Caco-2 (cell line): ENCODE results near the gene ABCC1. TPM values are rescaled to one million over a fixed set of nuclear protein-coding genes. Genes with fewer than 3 reads are reported as not detected.
"Not testable (repeated sequence)": the region's sequence is repeated elsewhere in the genome, so short reads cannot be mapped to it uniquely, and the experiment has no call there.

Experiments
- BruUV-seq: library from RNA; stranded (reverse); fragments of 400-500 nt; replicated peaks from 2 replicates; lab custom pipeline; 2021; lab: Mats Ljungman, UMichigan
- CTCF ChIA-PET: fragments of 300-600 bp; sonication (Branson Sonifier 250); formaldehyde crosslinking; loops from one replicate; lab custom pipeline; 2022; ENCODE audit warnings: antibody characterized with exemption; lab: Charles Lee
- POLR2A ChIA-PET: fragments of 300-600 bp; sonication (Branson Sonifier 250); formaldehyde crosslinking; loops from one replicate; lab custom pipeline; 2022; ENCODE audit warnings: antibody characterized with exemption; lab: Charles Lee
- DNase-seq, 2 experiments: peaks; one replicate each; pipeline versions ENCODE4 v3.0.0 to v3.0.0-alpha.2; 2020 to 2022
- H3K27me3 ChIP-seq: replicated peaks from 2 replicates; pipeline ENCODE4 v1.6.0; 2011; ENCODE audit warnings: low read length; ENCODE audit not compliant: control insufficient read depth, insufficient read depth
- H3K36me3 ChIP-seq: 2 replicates; pipeline ENCODE4 v1.5.1; 2011; ENCODE audit warnings: low read length; ENCODE audit not compliant: control insufficient read depth, insufficient read depth
- H3K4me1 ChIP-seq: fragments of 250-450 bp; sonication (Bioruptor Pico); 2 replicates; pipeline ENCODE4 v1.5.1; 2020; ENCODE audit warnings: mild to moderate bottlenecking
- H3K4me3 ChIP-seq: 2 replicates; pipeline ENCODE4 v1.5.1; 2011; ENCODE audit warnings: low read depth, mild to moderate bottlenecking, control low read depth, low read length
- H3K9me3 ChIP-seq: fragments of 250-450 bp; sonication (Bioruptor Pico); 2 replicates; pipeline ENCODE4 v1.5.1; 2020; ENCODE audit warnings: mild to moderate bottlenecking, moderate library complexity
- H3K27ac Mint-ChIP-seq: one replicate; pipeline ENCODE4 v1.8.0; 2022; ENCODE audit warnings: mixed read lengths; ENCODE audit not compliant: unreplicated experiment
- H3K27me3 Mint-ChIP-seq: one replicate; pipeline ENCODE4 v1.8.0; 2022; ENCODE audit warnings: mixed read lengths; ENCODE audit not compliant: insufficient read depth, unreplicated experiment
- H3K36me3 Mint-ChIP-seq: one replicate; pipeline ENCODE4 v1.8.0; 2022; ENCODE audit warnings: mild to moderate bottlenecking, mixed read lengths; ENCODE audit not compliant: insufficient read depth, unreplicated experiment
- H3K4me1 Mint-ChIP-seq: one replicate; pipeline ENCODE4 v1.8.0; 2022; ENCODE audit warnings: low read depth, mixed read lengths; ENCODE audit not compliant: unreplicated experiment
- H3K4me3 Mint-ChIP-seq: one replicate; pipeline ENCODE4 v1.8.0; 2022; ENCODE audit warnings: mild to moderate bottlenecking, moderate library complexity, mixed read lengths; ENCODE audit not compliant: unreplicated experiment
- H3K9me3 Mint-ChIP-seq: one replicate; pipeline ENCODE4 v1.8.0; 2022; ENCODE audit warnings: mixed read lengths; ENCODE audit not compliant: unreplicated experiment
- CTCF ChIP-seq, 2 experiments: fragments of 200-600 bp in 1 of 2; IDR thresholded peaks; 1 replicate in 1 of 2; 2 replicates in 1 of 2; pipeline versions ENCODE4 v1.5.1 to v1.8.0; 2011 to 2022; ENCODE audit warnings: antibody characterized with exemption in 1 of 2, control low read depth in 1 of 2, inconsistent platforms in 1 of 2, low read depth in 1 of 2, low read length in 1 of 2, mild to moderate bottlenecking in 1 of 2, moderate library complexity in 1 of 2; ENCODE audit not compliant: insufficient read depth in 1 of 2, severe bottlenecking in 1 of 2, unreplicated experiment in 1 of 2
- intact Hi-C: fragments of 100-400 bp; cut with micrococcal nuclease; formaldehyde crosslinking; loops from one replicate; pipeline ENCODE4 v1.10.0; 2022; ENCODE audit not compliant: unreplicated experiment
- total RNA-seq: library from RNA; stranded (reverse); gene quantifications from 2 replicates; pipeline ENCODE4 v1.2.3, GENCODE V29; 2022

Gene ABCC1
- total RNA-seq, 1 experiment from 2014 or later: 22.3 TPM

GRCh38 chr16:15955425-15955824 is 6.0 kb downstream of the ABCC1 start:
- no peak for DNase-seq
- H3K27ac Mint-ChIP-seq: peak overlapping the region; percentile 51
- no peaks in the 10 kb centered on the region for H3K9me3 ChIP-seq
- BruUV-seq: no TSS peak
- CTCF ChIA-PET: no interaction called here
- H3K27me3 ChIP-seq: no peaks in the 10 kb centered on the region
- H3K4me1 ChIP-seq: peaks cover 5% of the 10 kb centered on the region; the same call in 1 of the 2 replicates
- peaks cover 6% of the 10 kb centered on the region for H3K36me3 Mint-ChIP-seq
- POLR2A ChIA-PET: no interaction called here
- H3K9me3 Mint-ChIP-seq: no peaks in the 10 kb centered on the region
- H3K27me3 Mint-ChIP-seq: no peaks in the 10 kb centered on the region
- no peak overlapping the region for H3K4me3 ChIP-seq
- intact Hi-C loops: no loop called here
- H3K36me3 ChIP-seq: no peaks in the 10 kb centered on the region
- peaks cover 6% of the 10 kb centered on the region for H3K4me1 Mint-ChIP-seq
- TF ChIP-seq CTCF (IDR thresholded peaks at IDR 0.05; ENCODE audit: insufficient read depth in 1 of 2, low read depth in 1 of 2, low read length in 1 of 2, severe bottlenecking in 1 of 2, unreplicated experiment in 1 of 2): no peak
- no peak overlapping the region for H3K4me3 Mint-ChIP-seq

DNA sequence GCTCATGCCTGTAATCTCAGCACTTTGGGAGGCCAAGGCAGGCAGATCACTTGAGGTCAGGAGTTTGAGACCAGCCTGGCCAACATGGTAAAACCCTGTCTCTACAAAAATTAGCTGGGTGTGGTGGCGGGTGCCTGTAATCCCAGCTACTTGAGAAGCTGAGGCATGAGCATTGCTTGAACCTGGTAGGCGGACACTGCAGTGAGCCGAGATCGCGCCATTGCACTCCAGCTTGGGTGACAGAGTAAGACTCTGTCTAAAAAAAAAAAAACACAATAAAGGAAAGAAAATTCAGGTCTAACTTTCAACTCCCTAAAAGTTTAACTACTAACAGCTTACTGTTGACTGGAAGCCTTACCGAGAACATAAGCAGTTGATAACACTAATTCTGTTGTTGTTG is 6.7 kb downstream of the ABCC1 start:
- H3K4me1 Mint-ChIP-seq, POLR2A ChIA-PET, H3K4me3 Mint-ChIP-seq, H3K27me3 Mint-ChIP-seq, H3K9me3 Mint-ChIP-seq, H3K36me3 Mint-ChIP-seq, H3K27me3 ChIP-seq, BruUV-seq, H3K27ac Mint-ChIP-seq, intact Hi-C loops, H3K36me3 ChIP-seq, H3K4me3 ChIP-seq, H3K9me3 ChIP-seq, DNase-seq, H3K4me1 ChIP-seq, CTCF ChIA-PET: not testable (repeated sequence)

GRCh38 chr16:15958703-15959348 is 9.4 kb downstream of the ABCC1 start:
- Histone ChIP-seq H3K27me3 (no peaks in the 10 kb centered on the region), H3K4me3 (no peak overlapping the region), H3K4me1 (no peaks in the 10 kb centered on the region), H3K36me3 (no peaks in the 10 kb centered on the region), H3K9me3 (peaks cover 8% of the 10 kb centered on the region; the same call in 1 of the 2 replicates)
- Mint-ChIP-seq H3K27me3 (no peaks in the 10 kb centered on the region), H3K4me1 (peaks cover 6% of the 10 kb centered on the region), H3K4me3 (no peak overlapping the region), H3K9me3 (peaks cover 16% of the 10 kb centered on the region), H3K36me3 (peaks cover 13% of the 10 kb centered on the region), H3K27ac (no peak overlapping the region)
- BruUV-seq: no TSS peak
- intact Hi-C loops: no loop called here
- no peak for DNase-seq
- ChIA-PET CTCF (no interaction called here), POLR2A (no interaction called here)
- TF ChIP-seq CTCF (IDR thresholded peaks at IDR 0.05; ENCODE audit: insufficient read depth in 1 of 2, low read depth in 1 of 2, low read length in 1 of 2, severe bottlenecking in 1 of 2, unreplicated experiment in 1 of 2): no peak
